Inferior parietal cortex (tissue), 1 donor: ENCODE measurements around the gene AKR1C3.
"Not testable (repeated sequence)": the region's sequence is repeated elsewhere in the genome, so short reads cannot be mapped to it uniquely, and the experiment has no call there.

Source experiments
- DNase-seq: peaks from one replicate; pipeline ENCODE4 v3.0.0-alpha.2; 2016; ENCODE audit errors: extremely low spot score

Gene AKR1C3

DNA sequence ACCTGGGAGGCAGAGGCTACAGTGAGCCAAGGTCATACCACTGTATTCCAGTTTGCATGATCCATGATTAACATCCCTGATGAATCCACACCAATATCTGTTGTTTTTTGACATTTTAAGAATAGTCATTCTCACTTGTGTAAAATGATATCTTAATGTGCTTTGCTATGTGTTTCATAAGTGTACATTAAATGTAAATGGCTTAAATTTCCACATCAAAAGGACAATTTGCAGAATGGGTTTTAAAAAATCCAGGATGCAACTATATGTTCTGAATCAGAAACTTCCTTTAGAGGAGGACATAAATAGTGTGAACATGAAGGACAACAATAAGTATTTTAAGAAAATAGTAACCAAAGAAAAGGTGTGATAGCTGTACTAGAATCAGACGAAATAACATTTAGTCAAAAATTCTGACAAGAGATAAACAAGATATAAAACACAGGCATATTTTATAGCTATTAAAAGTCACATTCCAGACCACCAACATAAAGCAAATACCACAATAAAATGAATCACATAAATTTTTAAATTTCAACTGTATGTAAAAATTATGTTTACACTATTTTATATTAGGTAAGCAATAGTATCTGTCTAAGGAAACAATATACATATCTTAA, 42.4 kb downstream of the AKR1C3 start:
- no peak for DNase-seq

DNA sequence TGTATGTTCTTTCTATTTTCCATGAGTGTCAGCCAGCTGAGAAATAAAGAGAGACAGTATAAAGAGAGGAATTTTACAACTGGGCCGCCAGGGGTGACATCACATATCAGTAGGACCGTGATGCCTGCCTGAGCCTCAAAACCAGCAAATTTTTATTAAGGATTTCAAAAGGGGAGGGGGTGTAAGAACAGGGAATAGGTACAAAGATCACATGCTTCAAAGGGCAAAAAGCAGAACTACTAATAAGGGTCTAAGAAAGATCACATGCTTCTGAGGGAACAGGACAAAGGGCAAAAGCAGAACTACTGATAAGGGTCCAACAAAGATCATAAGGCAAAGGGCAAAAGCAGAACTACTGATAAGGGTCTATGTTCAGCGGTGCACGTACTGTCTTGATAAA, 43.5 kb downstream of the AKR1C3 start:
- not testable (repeated sequence) for DNase-seq

- no peak for DNase-seq
Observed at GRCh38 chr10:5142199-5142598, 48.0 kb downstream of the AKR1C3 start.

- DNase-seq: no peak
Observed at GRCh38 chr10:5143137-5143536, 48.9 kb downstream of the AKR1C3 start.

- no peak for DNase-seq
Observed at GRCh38 chr10:5146920-5147254, 52.7 kb downstream of the AKR1C3 start.

- DNase-seq: no peak
Observed at GRCh38 chr10:5147255-5147980, 53.2 kb downstream of the AKR1C3 start.

DNA sequence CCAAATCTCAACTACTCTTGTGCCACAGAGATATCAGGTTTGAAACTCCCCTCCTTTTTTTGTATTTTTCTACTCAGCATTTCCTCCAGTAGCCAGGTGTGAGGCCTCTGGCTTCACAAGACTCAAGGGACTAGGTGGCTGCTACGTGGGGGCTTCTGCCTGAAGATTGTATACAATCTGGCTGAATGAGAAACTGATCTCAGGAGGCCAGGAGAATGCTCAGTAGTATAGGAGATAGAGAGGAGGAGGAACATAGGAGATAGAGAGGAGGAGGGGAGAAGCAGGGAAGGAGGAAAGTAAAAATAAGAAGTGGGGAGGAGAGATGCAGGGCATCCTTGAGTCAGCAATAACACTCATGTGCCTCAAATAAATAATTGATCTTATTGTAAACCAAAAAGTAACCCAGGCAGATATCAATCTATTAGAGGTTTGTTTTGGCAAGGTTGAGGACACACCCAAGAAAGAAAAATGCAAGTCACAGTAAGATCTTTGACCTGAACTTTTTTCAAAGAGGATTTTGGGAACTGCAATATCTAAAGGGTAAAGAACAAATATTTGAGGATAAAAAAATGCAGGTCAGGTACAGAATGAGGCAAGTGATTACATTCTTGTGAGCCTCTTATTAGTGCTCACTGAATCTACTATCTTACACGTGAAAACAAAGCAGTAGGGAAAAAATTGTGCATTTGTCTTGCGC, 53.9 kb downstream of the AKR1C3 start:
- no peak for DNase-seq

DNA sequence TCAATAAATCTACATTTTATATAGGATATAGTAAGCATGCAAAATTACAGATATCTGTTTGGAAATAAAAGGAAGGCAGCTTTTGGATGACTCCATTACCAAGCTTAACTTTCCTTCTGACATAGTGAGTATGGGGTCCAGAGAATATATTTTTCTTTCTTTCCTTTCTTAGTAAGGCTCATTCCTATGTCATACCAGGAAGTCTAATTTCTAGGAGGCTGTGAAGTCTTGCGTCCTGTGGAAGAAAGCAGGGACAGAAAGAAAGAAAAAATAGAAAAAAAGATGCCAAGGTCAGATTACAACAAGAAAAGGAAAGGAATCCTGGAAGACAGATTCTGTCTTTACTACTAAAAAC, 54.4 kb downstream of the AKR1C3 start:
- DNase-seq: no peak

- no peak for DNase-seq
Observed at GRCh38 chr10:5151076-5151475, 56.9 kb downstream of the AKR1C3 start.

GRCh38 chr10:5155951-5156350, 61.7 kb downstream of the AKR1C3 start:
- DNase-seq: no peak
